H1 (cell line): Measurements from ENCODE around the gene RGS8.

Experiments
- CTCF ChIP-seq, 3 experiments: IDR thresholded peaks; 1 replicate in 2 of 3; 2 replicates in 1 of 3; pipeline versions ENCODE4 v1.5.1 to v1.6.1; 2011; ENCODE audit warnings: low read length in 3 of 3, mild to moderate bottlenecking in 3 of 3, inconsistent platforms in 2 of 3, low read depth in 1 of 3, moderate library complexity in 1 of 3; ENCODE audit not compliant: insufficient read depth in 1 of 3; ENCODE audit errors: control extremely low read depth in 1 of 3
- EZH2 ChIP-seq: fragments of 200-600 bp; sonication (generic); IDR thresholded peaks from 2 replicates; pipeline ENCODE4 v1.7.1; 2012; ENCODE audit warnings: low read depth, mild to moderate bottlenecking, moderate library complexity, low read length, inconsistent platforms; ENCODE audit not compliant: severe bottlenecking
- MAX ChIP-seq: IDR thresholded peaks from 2 replicates; pipeline ENCODE4 v1.6.1; 2012; ENCODE audit warnings: inconsistent platforms
- NRF1 ChIP-seq: IDR thresholded peaks from 2 replicates; pipeline ENCODE4 v1.6.1; 2011; ENCODE audit warnings: mild to moderate bottlenecking, low read depth, low read length, improper control_type of control experiment
- PHF8 ChIP-seq: fragments of 200-600 bp; sonication (generic); conservative IDR thresholded peaks from 2 replicates; pipeline ENCODE4 v1.7.1; 2012; ENCODE audit warnings: low read depth, mild to moderate bottlenecking, inconsistent platforms, low read length, moderate library complexity
- POLR2A ChIP-seq, 2 experiments: IDR thresholded peaks; 1 replicate in 1 of 2; 2 replicates in 1 of 2; pipeline ENCODE4 v1.6.1; 2011; ENCODE audit warnings: low read depth in 2 of 2, low read length in 2 of 2, mild to moderate bottlenecking in 2 of 2; ENCODE audit errors: control extremely low read depth in 1 of 2
- RFX5 ChIP-seq: IDR thresholded peaks from 2 replicates; pipeline ENCODE4 v1.6.1; 2011; ENCODE audit warnings: low read depth, low read length, improper control_type of control experiment, borderline replicate concordance
- TCF12 ChIP-seq: IDR thresholded peaks from 2 replicates; pipeline ENCODE4 v1.6.1; 2011; ENCODE audit warnings: low read depth, mild to moderate bottlenecking, low read length
- YY1 ChIP-seq: IDR thresholded peaks from 2 replicates; pipeline ENCODE4 v1.6.1; 2011; ENCODE audit warnings: low read depth, mild to moderate bottlenecking, low read length

GRCh38 chr1:182714546-182714945 lies 30.2 kb upstream of the RGS8 start:
- TF ChIP-seq EZH2 (no peak), CTCF (IDR thresholded peaks at IDR 0.05; ENCODE audit: control extremely low read depth in 1 of 3, insufficient read depth in 1 of 3, low read depth in 1 of 3, low read length in 3 of 3) (no peak), YY1 (no peak), NRF1 (no peak), PHF8 (no peak), MAX (no peak), RFX5 (no peak), POLR2A (IDR thresholded peaks at IDR 0.05; ENCODE audit: control extremely low read depth in 1 of 2, low read depth in 2 of 2, low read length in 2 of 2) (no peak), TCF12 (no peak)
